HG03175 (cell line): ENCODE results near the gene PHF8.

Source experiments
- ATAC-seq: cut with Tn5 transposase; IDR thresholded peaks from one replicate; pipeline ENCODE4 v1.9.1; 2021; ENCODE audit warnings: mild to moderate bottlenecking, moderate library complexity; ENCODE audit not compliant: unreplicated experiment

The PHF8 gene

GRCh38 chrX:54024350-54024749, 19.9 kb downstream of the PHF8 start:
- no peak for ATAC-seq

- ATAC-seq = no peak
Observed at GRCh38 chrX:54012830-54013500, 31.3 kb downstream of the PHF8 start.

- ATAC-seq = no peak
Observed at GRCh38 chrX:54007682-54008081, 36.6 kb downstream of the PHF8 start.

GRCh38 chrX:53997724-53998123, 46.5 kb downstream of the PHF8 start:
- no peak for ATAC-seq

- ATAC-seq = no peak
Observed at GRCh38 chrX:53992589-53992988, 51.7 kb downstream of the PHF8 start.

GRCh38 chrX:53990171-53990570, 54.1 kb downstream of the PHF8 start:
- ATAC-seq = no peak

- ATAC-seq = no peak
Observed at GRCh38 chrX:53984895-53985294, 59.4 kb downstream of the PHF8 start.

GRCh38 chrX:53974529-53974928, 69.7 kb downstream of the PHF8 start:
- ATAC-seq = no peak

GRCh38 chrX:53969540-53969939, 74.7 kb downstream of the PHF8 start:
- ATAC-seq = no peak

GRCh38 chrX:53950130-53950733, 94.0 kb downstream of the PHF8 start:
- no peak for ATAC-seq

GRCh38 chrX:53940180-53940579, 104.1 kb downstream of the PHF8 start:
- ATAC-seq = no peak

- no peak for ATAC-seq
Observed at GRCh38 chrX:53939127-53939526, 105.1 kb downstream of the PHF8 start.

- no peak for ATAC-seq
Observed at GRCh38 chrX:53930515-53931380, 113.5 kb downstream of the PHF8 start.

- no peak for ATAC-seq
Observed at GRCh38 chrX:53926030-53926429, 118.2 kb downstream of the PHF8 start.

- no peak for ATAC-seq
Observed at GRCh38 chrX:53918702-53919101, 125.6 kb downstream of the PHF8 start.

GRCh38 chrX:53900623-53901022, 143.7 kb downstream of the PHF8 start:
- ATAC-seq = no peak

GRCh38 chrX:53895270-53895669, 149.0 kb downstream of the PHF8 start:
- ATAC-seq = no peak
